Measurements from ENCODE around the gene UNCX.

UNCX gene

GRCh38 chr7:1283941-1284742 is 51.5 kb downstream of the UNCX start:
- Histone ChIP-seq H3K27ac (ENCODE audit: low read depth, low read length) (no peak overlapping the region), H3K9me2 (replicated peaks; ENCODE audit: control insufficient read depth, low read length) (no peaks in the 10 kb centered on the region), H3K79me2 (ENCODE audit: control insufficient read depth, low read length) (no peaks in the 10 kb centered on the region), H4K20me1 (ENCODE audit: control insufficient read depth, insufficient read depth, low read depth, low read length) (no peaks in the 10 kb centered on the region), H3K36me3 (ENCODE audit: control insufficient read depth, low read length) (no peaks in the 10 kb centered on the region), H3K4me1 (ENCODE audit: control insufficient read depth, low read length) (no peaks in the 10 kb centered on the region), H3K4me3 (ENCODE audit: low read length) (no peak overlapping the region), H3F3A (ENCODE audit: control insufficient read depth, insufficient read depth) (0 out of 2 replicates have a peak, but pooled peaks cover 4% of the 10 kb centered on the region), H3K27me3 (ENCODE audit: control insufficient read depth, low read length) (no peaks in the 10 kb centered on the region), H3K4me2 (ENCODE audit: low read length) (no peak overlapping the region), H3K9me3 (ENCODE audit: control insufficient read depth, insufficient read depth, low read length) (peaks cover 2% of the 10 kb centered on the region; the same call in 1 of the 2 replicates)
- TF ChIP-seq EZH2phosphoT487 (IDR thresholded peaks at IDR 0.05; ENCODE audit: borderline replicate concordance, low read length), result no peak
- TF ChIP-seq, protein P1, sequence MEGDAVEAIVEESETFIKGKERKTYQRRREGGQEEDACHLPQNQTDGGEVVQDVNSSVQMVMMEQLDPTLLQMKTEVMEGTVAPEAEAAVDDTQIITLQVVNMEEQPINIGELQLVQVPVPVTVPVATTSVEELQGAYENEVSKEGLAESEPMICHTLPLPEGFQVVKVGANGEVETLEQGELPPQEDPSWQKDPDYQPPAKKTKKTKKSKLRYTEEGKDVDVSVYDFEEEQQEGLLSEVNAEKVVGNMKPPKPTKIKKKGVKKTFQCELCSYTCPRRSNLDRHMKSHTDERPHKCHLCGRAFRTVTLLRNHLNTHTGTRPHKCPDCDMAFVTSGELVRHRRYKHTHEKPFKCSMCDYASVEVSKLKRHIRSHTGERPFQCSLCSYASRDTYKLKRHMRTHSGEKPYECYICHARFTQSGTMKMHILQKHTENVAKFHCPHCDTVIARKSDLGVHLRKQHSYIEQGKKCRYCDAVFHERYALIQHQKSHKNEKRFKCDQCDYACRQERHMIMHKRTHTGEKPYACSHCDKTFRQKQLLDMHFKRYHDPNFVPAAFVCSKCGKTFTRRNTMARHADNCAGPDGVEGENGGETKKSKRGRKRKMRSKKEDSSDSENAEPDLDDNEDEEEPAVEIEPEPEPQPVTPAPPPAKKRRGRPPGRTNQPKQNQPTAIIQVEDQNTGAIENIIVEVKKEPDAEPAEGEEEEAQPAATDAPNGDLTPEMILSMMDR (IDR thresholded peaks at IDR 0.05; ENCODE audit: low read depth, low read length, poor library complexity, severe bottlenecking), result no peak

GRCh38 chr7:1284743-1285458 is 52.2 kb downstream of the UNCX start:
- Histone ChIP-seq H3K9me2 (replicated peaks; ENCODE audit: control insufficient read depth, low read length) (no peaks in the 10 kb centered on the region), H3K9me3 (ENCODE audit: control insufficient read depth, insufficient read depth, low read length) (peaks cover 2% of the 10 kb centered on the region; the same call in 1 of the 2 replicates), H3K27ac (ENCODE audit: low read depth, low read length) (no peak overlapping the region), H3F3A (ENCODE audit: control insufficient read depth, insufficient read depth) (0 out of 2 replicates have a peak, but pooled peaks cover 4% of the 10 kb centered on the region), H4K20me1 (ENCODE audit: control insufficient read depth, insufficient read depth, low read depth, low read length) (no peaks in the 10 kb centered on the region), H3K27me3 (ENCODE audit: control insufficient read depth, low read length) (no peaks in the 10 kb centered on the region), H3K79me2 (ENCODE audit: control insufficient read depth, low read length) (no peaks in the 10 kb centered on the region), H3K4me1 (ENCODE audit: control insufficient read depth, low read length) (no peaks in the 10 kb centered on the region), H3K4me2 (ENCODE audit: low read length) (no peak overlapping the region), H3K36me3 (ENCODE audit: control insufficient read depth, low read length) (no peaks in the 10 kb centered on the region), H3K4me3 (ENCODE audit: low read length) (no peak overlapping the region)
- TF ChIP-seq EZH2phosphoT487 (IDR thresholded peaks at IDR 0.05; ENCODE audit: borderline replicate concordance, low read length), result no peak
- TF ChIP-seq, protein P1 (IDR thresholded peaks at IDR 0.05; ENCODE audit: low read depth, low read length, poor library complexity, severe bottlenecking), result no peak

DNA sequence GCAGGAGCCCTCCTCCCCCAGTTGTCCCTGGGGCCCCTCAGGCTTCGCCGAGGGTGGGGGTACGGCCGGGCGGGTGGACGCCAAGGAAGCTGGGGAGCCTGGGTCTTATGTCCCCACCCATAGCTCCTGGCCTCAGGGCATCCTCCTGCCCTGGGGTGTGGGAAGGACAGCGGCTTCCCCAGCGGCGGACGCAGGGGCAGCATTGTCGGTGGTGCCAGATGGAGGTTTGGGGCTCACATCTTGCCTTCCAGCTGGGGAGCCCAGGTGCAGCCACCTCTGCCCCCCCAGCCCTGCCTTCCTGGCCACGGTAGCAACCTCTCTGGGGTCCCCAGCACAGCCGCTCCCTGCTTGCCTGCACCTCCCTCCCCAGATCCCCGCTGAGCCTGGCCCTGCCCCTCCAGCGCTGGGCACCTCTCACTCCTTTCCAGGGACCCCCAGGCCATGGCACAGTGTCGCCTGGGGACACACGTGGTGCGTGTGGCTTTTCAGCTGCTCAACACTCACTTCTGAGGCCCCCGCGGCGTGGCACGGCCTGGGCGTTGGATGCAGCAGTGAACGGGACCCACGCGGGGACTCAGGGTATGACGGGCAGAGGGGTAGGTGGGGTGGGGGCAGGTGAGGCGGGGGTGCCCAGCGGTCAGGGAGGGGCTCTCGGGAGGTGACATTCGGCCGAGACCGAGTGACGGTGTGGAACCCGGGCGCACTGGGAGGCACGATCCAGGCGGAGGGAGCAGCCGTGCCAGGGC is 53.1 kb downstream of the UNCX start:
- Histone ChIP-seq H3K9me2 (replicated peaks; ENCODE audit: control insufficient read depth, low read length) (no peaks in the 10 kb centered on the region), H3K79me2 (ENCODE audit: control insufficient read depth, low read length) (no peaks in the 10 kb centered on the region), H3K4me1 (ENCODE audit: control insufficient read depth, low read length) (no peaks in the 10 kb centered on the region), H3K4me3 (ENCODE audit: low read length) (no peak overlapping the region), H4K20me1 (ENCODE audit: control insufficient read depth, insufficient read depth, low read depth, low read length) (no peaks in the 10 kb centered on the region), H3K27me3 (ENCODE audit: control insufficient read depth, low read length) (no peaks in the 10 kb centered on the region), H3K36me3 (ENCODE audit: control insufficient read depth, low read length) (no peaks in the 10 kb centered on the region), H3K4me2 (ENCODE audit: low read length) (no peak overlapping the region), H3K27ac (ENCODE audit: low read depth, low read length) (no peak overlapping the region), H3F3A (ENCODE audit: control insufficient read depth, insufficient read depth) (0 out of 2 replicates have a peak, but pooled peaks cover 4% of the 10 kb centered on the region), H3K9me3 (ENCODE audit: control insufficient read depth, insufficient read depth, low read length) (peaks cover 2% of the 10 kb centered on the region; the same call in 1 of the 2 replicates)
- TF ChIP-seq, protein P1 (IDR thresholded peaks at IDR 0.05; ENCODE audit: low read depth, low read length, poor library complexity, severe bottlenecking), result no peak
- TF ChIP-seq EZH2phosphoT487 (IDR thresholded peaks at IDR 0.05; ENCODE audit: borderline replicate concordance, low read length), result no peak

Data from DOHH2 (cell line).